Limb (tissue), 2 donors: ENCODE data around the gene FRS2.

Experiments
- DNase-seq, 2 donors: peaks; one replicate each; pipeline ENCODE4 v3.0.0-alpha.2; 2016; ENCODE audit errors: extremely low spot score in 2 of 2

Gene FRS2

GRCh38 chr12:69527506-69528272 lies 57.5 kb downstream of the FRS2 start:
- no peak for DNase-seq

GRCh38 chr12:69529021-69529420 lies 58.8 kb downstream of the FRS2 start:
- DNase-seq, result no peak

DNA sequence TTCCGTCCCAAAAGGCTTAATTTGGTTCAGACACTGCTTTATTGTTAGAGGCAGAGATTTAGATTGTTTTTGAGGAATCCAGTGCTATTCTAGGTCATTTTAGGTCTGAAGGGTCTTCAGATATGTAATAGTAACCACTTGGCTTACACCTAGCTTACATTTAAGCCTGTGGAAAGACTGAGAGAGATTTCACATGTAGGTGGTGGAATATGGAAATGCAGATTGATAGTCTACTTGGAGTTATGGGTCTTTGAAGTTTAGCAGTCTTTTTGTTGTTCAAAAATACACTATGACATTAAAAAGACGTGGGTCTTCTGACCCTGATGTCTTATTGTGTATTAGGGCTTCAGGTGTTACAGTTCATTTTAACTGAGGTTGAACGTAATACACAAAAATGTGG lies 63.7 kb downstream of the FRS2 start:
- DNase-seq, result no peak

GRCh38 chr12:69534389-69534822 lies 64.2 kb downstream of the FRS2 start:
- DNase-seq, result peak; percentile 42 to 86

- no peak for DNase-seq
Observed at GRCh38 chr12:69540987-69541386, 70.8 kb downstream of the FRS2 start.

GRCh38 chr12:69544087-69544486 lies 73.9 kb downstream of the FRS2 start:
- no peak for DNase-seq

DNA sequence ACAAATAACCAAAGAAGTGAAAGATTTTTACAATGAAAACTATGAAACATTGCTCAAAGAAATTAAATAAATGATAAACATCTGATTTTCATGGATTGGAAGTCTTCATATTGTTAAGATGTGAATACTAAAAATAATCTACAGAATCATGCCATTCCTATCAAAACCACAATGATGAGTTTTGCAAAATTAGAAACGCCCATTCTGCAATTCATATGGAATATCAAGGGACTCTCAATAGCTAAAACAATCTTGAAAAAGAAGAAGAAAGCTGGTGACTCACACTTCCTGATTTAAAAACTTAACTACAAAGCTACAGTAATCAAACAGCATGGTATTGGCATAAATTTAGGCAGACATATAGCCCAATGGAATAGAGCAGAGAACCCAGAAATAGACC lies 74.9 kb downstream of the FRS2 start:
- DNase-seq, result no peak

- DNase-seq, result no peak
Observed at GRCh38 chr12:69546693-69547438, 76.7 kb downstream of the FRS2 start.

- no peak for DNase-seq
Observed at GRCh38 chr12:69548687-69549086, 78.5 kb downstream of the FRS2 start.

DNA sequence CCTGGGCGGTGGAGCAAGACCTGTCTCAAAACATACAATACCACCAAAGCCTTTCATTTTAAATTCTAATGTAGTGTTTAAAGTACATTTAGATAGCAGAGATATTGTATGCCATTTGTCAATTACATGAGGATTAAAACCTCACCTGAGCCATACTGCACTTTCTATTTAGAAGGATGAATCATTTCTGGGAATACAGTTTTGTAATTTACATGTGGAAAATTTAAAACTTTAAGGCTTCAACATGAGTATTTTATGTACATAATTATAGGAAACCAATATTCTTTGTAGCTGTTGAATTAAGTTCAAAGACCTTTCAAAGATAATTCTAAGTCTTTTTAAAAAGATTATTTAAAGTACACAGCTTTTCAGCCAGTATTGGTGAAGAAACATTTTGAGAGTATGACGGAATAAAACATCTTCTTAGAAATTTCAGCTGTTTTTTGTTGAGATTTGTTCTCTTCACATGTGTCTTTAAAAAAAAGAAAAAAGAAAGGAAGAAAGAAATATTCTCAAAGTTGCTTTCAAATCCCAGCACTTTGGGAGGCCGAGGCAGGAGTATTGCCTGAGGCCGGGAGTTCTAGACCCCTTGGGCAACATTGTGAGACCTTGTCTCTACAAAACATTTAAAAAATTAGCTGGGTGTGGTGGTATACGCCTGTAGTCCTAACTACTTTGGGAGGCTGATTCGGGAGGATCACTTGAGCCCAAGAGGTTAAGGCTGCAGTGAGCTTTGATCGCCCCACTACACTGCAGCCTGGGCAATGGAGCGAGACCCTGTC lies 80.6 kb downstream of the FRS2 start:
- no peak for DNase-seq

DNA sequence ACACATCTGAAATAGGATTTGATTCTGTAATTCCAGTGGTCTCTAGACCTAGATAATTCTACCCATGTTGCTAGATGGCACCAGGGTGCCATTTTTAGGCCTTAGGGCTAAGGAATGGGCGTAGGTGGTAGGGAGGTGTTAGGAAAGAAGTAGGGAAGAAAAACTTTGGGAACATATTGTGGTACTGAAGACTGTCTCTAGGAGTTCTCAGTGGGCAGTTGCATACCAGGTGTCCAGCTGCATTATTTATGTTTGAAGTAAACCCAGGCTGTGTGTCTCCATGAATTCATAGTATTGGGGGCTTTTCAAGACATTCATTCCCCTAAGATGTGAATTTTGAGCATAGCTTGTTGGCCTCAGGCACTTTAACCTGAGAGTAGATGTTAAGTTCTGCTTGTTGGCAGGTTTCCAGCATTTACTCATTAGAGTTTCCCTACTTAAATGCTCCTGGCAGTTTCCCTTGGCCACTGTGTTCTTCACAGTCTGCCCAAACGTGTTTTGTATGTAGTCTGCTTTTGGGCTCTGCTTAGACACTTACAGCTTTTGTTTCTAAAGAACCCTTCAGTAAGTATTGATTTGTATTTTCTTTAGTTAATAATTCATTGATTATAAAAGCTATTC lies 83.5 kb downstream of the FRS2 start:
- peak in 1 of 2 donors; percentile 32 for DNase-seq

GRCh38 chr12:69555461-69555860 lies 85.3 kb downstream of the FRS2 start:
- no peak for DNase-seq

- DNase-seq, result no peak
Observed at GRCh38 chr12:69556383-69556782, 86.2 kb downstream of the FRS2 start.

- DNase-seq, result no peak
Observed at GRCh38 chr12:69563166-69563762, 93.1 kb downstream of the FRS2 start.

GRCh38 chr12:69566603-69567002 lies 96.4 kb downstream of the FRS2 start:
- no peak for DNase-seq

GRCh38 chr12:69569236-69569635 lies 99.0 kb downstream of the FRS2 start:
- DNase-seq, result no peak

DNA sequence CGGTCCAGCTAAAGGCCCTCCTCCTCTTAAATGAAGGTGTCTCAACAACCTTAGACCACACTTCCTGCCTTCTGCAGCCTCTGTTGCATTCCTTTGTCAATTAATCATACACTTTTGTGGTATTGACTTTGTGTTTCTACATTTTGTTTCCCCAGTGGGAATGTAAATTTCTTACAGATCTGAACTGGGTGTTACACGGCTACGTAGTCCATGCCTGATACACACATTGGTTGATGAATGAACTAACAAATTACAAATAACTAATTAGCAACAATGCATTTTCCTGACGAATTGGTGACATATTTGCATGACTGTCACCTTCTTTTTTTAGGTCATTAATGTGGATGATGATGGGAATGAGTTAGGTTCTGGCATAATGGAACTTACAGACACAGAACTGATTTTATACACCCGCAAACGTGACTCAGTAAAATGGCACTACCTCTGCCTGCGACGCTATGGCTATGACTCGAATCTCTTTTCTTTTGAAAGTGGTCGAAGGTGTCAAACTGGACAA lies 99.9 kb downstream of the FRS2 start:
- no peak for DNase-seq

- peak; percentile 43 to 68 for DNase-seq
Observed at GRCh38 chr12:69570545-69571399, 100.6 kb downstream of the FRS2 start.

DNA sequence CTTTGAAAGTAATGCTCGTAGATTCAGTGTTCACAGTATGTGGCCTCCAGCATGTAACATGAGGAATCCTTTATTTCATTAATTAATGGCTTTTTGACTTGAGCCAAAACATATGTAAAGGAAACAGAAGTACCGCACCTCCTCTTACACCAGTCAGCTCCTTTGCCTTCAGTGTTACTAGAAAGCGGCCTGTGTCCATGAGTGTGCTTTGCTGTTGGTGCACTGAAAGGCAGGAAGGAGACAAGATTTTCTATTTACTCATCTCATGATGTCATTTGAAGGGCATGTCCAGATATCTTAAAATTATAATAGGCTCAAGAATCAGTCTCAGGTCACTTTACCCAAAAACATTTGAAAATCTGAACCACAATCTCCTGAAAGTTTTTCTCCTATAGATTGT lies 105.2 kb downstream of the FRS2 start:
- no peak for DNase-seq

GRCh38 chr12:69578283-69578682 lies 108.1 kb downstream of the FRS2 start:
- no peak for DNase-seq
